Stimulated activated CD8-positive, alpha-beta memory T cell treated with anti-CD3 and anti-CD28 coated beads, Interleukin-7, amount 100 ng/mL, for 1 hour (primary cell): ENCODE results near the gene NDUFB4.

ENCODE experiments used
- DNase-seq, 2 donors: peaks; one replicate each; pipeline ENCODE4 v3.0.0-alpha.2; 2020; ENCODE audit warnings: low read depth in 2 of 2

Gene NDUFB4

DNA sequence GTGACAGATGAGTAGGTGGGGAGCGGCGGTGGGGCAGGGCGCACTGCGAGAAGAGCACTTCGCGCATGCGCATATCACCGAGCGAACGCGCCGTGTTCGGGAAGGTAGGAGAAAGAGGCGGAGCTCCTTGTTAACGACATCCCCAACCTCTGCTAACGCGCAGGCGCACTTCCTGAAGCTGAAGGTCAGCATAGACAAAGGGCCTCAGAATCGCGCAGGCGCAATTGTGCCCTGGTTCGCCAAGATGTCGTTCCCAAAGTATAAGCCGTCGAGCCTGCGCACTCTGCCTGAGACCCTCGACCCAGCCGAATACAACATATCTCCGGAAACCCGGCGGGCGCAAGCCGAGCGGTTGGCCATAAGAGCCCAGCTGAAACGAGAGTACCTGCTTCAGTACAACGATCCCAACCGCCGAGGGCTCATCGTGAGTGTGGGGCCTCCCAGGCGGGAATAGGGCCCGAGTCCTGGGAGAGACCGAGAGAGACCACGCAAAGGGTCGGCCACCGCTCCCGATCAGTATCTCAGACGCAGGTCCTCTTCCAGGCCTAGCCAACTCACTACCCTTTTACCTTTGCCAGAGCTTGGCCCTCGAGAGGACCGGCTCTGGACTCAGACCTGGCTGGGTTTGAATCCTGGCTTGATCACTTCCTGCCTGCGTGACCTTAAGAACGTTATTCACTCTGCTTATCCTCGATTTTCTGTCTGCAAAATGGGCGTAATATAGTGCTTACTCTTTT is at the start of gene NDUFB4:
Gene NDUFB4, plus strand, starts transcription at position 221 of the 737 bp plus-strand sequence. Its CDS starts 24 bp downstream, at position 245.
- peak; percentile 89 to 90 for DNase-seq

- no peak for DNase-seq
Measured at GRCh38 chr3:120550546-120550945, 45.6 kb upstream of the NDUFB4 start.

- no peak for DNase-seq
Measured at GRCh38 chr3:120552184-120553172, 43.7 kb upstream of the NDUFB4 start.

DNA sequence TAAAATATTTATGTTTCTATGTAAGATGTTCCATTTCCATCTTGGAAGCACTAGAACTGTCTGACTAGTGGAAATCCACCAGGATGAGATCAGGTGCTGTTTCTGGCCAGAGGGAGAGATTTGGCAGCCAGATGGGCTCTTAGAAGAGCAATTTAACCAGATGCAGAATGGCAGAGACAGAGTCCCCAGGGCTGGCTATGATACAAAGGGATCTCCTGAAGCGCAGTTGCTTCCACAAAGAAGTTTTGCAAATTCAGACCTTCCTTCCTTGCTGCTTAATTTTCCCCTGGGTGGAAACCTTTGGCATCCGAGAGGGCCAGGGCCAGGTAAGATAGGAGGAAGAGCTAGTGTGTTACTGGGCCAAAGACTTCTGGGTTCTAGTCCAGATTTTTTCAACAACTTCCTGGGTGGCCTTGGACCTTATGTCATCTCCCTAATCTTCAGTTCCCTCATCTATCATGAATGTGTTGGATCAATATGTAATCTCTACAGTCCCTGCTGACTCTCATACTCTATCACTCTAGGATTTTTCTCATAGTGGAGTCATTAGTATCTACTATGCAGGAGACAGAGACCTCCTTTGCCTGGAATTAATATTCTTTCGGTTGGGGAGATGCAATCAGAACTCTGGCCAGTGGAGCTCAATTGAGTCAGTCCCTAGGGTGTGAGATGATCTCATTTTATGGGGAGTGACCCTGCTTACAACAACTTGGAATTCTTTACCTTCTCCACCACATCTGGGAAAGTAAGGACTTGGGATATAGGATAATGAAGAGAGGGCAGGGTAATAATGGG is 41.1 kb upstream of the NDUFB4 start:
- no peak for DNase-seq

DNA sequence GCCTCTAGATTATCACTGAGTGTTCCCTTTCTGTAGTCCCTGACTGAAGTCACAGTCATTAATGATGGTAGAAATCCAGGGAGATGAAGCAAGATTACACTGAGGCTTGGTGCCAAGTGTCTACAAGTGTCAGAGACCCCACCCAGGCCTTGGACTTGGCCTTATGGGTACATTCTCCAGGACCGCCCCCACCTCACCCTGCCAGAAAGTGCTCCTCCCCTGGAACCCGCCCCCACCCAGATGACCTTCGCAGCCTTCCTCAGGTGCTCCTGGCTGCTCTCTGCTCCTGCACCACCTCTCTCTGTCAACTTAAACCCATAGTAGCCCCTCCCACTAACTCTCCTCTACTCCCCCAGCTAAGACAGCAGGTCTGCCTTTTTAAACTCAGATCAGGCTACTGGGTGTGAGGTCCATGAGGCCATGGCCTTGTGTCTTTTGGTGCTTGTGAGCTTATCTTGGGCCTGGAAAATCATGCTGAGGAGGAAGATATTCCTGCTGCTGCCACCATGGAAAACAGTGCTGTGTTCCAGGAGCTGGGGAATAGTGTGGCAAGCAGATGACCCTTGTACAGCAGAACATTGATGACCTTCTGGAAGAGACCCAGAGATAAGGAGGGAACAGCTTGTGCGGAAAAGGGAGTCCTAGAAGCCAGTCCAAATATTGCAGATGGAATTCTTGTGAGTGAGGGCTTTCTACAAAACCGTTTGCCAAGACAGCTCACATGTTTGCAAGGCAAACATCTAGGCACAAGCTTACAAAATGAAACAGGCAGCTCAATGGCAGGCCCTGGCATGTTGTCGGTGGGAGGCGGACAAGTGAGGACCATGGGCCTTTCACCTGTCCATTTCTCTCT is 40.3 kb upstream of the NDUFB4 start:
- DNase-seq: no peak

DNA sequence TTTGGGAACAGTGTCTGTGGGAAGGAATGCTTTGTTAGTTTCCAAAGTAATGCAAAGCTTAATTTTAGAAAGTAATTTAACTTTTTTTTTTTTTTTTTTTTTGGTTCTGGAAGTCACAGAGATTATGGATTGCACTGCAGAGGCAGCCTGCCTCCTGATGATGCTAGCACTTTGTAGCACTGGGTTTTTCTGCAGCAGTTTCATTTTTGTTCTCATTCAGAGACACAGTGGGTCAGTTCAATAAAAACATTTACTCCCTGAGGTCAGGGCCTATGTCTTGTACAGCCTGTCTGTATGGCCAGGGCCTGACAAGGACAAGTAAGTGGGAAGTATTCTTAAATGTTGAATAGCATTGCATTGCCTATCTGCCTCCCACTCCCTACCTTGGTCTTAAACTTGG is 39.0 kb upstream of the NDUFB4 start:
- no peak for DNase-seq

- peak; percentile 77 to 82 for DNase-seq
Measured at GRCh38 chr3:120558771-120559241, 37.3 kb upstream of the NDUFB4 start.

DNA sequence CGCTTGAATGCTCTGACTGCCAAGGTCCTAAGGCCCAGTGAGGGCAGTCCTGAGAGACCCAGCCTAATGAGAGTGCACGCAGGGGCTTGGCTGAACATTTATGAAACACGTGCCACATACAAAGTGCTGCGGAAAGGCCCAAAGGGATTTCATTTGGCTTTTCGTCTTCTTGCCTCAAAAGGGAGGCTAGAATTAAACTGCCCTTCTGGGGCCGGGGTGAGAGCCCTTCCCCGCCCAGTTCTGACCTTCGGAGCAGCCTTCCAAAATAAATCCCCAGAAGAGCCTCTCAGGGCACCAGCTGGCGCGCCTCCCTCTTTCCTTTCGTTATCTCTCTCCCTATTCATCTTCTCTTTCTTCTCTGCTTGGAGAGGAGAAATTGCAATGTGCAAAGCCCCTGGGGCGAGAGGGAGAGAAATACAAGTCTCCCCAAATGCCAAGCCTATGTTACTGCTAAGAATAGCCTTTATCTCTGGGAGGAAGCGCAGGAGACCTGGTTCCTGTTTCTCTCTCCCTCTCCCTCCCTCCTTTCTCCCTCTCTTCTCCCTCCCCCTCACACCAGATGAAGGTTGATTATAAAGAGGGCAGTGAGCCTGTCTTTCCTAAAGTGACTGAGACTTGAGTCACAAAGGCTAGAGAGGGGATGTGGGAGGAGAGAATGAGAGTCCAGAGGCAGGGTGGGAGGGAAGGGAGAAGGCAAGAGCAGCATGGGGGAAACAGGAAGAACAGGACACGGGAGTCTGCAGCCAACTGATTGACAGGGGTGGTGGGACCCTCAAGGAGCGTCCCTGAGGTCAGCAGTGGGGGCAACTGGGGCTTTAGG is 36.7 kb upstream of the NDUFB4 start:
- DNase-seq: no peak

DNA sequence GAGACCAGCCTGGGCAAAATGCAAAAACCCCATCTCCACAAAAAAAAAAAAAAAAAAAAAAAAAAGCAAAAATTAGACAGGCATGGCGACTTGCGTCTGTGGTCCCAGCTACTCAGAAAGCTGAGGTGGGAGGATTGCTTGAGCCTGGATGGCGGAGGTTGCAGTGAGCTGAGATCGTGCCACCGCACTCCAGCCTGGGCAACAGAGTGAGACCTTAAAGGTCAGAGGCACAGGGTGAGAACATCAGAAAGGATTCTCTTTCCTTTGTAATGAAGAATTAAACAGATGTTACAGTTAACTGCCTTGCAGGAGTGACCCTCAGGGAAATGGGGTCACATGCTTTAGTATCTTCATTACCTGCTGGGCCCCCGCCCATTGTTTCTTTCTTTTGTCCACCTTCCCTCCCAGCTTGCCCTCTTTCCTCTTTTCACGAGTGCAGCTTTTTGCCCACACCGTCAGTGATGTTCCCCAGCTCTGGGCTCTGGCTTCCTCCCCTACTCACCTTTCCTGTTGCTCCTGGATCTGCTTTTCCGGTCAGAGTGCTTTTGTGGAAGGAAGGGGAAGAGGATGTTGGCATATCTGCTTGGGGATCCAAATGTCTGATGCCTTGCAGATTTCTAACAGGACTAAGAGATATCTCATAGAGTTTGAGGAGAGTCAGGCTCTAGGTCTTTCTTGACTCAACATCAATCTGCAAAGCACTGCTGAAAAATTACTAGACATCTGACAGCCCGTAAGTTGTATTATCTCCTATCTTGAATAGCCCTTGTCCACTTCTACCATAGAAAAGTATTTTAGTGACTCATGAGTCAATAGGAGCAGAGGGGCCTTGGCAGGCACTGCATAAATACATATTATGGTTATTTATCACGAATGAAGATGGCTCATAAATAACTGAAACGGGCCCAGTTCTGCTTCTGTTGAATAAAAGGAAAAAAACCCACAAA is 35.6 kb upstream of the NDUFB4 start:
- no peak for DNase-seq

GRCh38 chr3:120561251-120562045 is 34.7 kb upstream of the NDUFB4 start:
- DNase-seq: peak; percentile 40 to 47

DNA sequence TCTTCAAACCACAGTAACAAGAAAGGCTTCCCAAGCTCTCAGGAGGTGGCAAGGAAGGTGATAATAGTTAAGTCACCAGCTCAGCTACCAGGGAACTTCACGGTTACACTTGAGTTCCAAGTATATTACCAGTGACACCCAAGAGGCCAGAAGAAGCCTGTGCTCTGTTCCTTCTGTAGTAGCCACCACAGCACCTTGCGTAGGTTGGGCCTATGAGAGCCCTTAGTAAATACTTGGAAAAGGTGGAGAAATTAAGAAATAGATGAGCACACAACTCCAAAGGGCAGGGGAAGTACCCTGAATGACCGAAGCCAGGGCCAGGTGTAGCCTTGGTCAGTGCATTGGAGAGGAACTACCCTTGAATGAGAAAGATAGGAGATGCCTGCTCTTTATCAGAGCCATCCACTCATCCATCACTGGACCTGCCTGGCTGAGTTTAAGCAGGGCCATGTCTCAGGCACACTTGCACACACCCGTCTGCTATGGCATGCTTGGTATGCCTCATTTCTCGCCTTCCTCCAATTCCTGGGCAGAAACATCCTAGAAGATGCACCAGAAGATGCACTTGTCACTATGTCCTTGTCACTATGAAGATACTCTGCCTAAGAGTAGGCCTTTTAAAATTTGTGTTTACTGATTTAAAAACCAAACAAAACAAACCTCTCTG is 32.6 kb upstream of the NDUFB4 start:
- DNase-seq: no peak

DNA sequence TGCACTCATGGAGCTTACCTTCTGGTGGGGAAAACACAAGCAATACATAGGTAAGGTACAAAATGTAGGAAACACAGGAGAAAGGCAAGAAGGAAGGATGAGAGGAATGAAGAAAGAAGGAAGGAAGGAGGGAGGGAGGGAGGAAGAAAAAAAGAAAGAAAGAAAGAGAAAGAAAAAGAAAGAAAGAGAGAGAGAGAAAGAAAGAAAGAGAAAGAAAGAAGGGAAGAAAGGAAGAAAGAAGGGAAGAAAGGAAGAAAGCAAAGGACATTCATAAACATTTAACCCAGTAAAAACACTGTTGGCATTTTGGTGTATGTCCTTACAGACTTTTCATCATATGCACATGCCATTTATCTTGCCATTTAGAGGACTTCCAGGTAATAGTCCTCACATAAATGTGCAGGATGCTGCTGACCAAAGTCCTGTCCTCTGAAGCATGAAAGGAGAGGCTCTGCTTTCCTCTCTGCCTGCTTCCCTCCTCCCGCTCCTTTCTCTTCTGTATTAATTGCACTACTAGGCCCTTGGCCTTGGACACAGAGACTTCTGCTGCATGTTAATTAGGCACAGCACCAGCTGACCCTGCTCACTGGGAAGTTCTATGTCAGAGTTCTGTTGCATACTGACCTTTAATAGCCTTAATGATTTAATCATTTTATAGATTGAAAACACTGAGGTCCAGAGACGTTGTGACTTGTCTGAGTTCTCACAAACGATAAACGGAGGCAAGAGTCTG is 29.7 kb upstream of the NDUFB4 start:
- no peak for DNase-seq

DNA sequence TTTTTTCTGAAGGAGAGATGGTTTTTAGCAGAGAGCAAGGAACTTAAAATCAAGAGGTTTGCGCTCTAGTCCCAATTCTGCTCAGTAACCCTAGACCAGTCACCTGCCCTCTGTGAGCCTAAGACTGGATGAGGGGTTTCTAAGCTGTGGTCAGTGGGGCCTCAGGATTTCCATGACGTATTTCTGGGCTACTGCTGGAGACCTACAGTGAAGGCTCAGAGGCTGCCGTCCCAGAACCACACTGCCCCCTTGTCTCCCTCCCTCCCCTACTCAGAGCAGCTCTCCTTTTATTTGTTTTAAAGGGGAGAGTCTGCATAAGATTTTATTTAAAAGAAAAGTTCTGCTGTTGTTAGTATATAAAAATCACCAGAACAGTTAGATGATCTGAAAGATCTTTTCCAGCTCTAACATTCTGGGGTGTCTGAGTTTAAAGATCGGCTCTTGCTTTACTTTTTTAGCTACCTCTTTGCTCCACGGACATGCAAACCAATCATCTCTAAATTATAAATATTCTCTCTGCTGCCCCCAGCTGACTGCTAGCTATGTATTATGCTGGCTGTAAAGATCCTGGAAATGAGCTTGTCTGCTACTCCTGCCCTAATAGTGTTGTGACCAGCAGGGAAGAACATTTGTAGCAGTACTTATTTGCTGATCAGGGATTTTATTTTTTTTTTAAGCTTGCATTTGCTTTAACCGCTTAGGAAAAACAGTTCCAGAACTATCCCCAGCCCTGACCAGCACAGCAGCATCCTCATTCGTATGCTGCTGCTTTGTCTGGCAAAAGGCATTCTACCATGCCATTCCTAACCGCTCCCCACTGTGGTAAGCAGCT is 28.6 kb upstream of the NDUFB4 start:
- no peak for DNase-seq

GRCh38 chr3:120568202-120568531 is 28.0 kb upstream of the NDUFB4 start:
- no peak for DNase-seq

- no peak for DNase-seq
Measured at GRCh38 chr3:120568598-120568997, 27.5 kb upstream of the NDUFB4 start.
